ENCODE data around the gene SEC24D.

The SEC24D gene

DNA sequence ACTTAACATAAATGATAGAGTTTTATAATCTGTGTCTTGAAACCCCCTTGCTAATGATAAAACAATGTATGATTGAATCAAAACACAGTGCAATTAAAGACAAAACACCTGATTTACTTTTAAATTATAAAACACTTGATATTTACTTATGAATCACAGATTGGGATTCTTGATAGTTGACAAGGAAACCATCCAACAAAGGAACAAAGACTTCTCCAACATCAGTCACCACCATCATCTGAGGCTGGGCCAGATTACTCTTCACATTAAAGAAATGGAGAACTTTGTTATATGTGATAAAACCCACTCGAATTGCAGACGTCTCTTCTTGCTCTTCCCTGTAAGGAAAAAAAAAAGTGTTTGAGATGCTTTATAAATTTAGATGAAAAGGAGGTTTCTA, 83.4 kb downstream of the SEC24D start:
- no peak overlapping the region for H3K27ac ChIP-seq (ENCODE audit: low read depth, low read length)
- no peaks in the 10 kb centered on the region for H3K9me3 ChIP-seq (ENCODE audit: insufficient read depth, low read length)
- no peaks in the 10 kb centered on the region for H4K20me1 ChIP-seq (ENCODE audit: low read depth, low read length)
- TF ChIP-seq EZH2phosphoT487 (conservative IDR thresholded peaks at IDR 0.05; ENCODE audit: low read length), result no peak
- TF ChIP-seq, protein P1, sequence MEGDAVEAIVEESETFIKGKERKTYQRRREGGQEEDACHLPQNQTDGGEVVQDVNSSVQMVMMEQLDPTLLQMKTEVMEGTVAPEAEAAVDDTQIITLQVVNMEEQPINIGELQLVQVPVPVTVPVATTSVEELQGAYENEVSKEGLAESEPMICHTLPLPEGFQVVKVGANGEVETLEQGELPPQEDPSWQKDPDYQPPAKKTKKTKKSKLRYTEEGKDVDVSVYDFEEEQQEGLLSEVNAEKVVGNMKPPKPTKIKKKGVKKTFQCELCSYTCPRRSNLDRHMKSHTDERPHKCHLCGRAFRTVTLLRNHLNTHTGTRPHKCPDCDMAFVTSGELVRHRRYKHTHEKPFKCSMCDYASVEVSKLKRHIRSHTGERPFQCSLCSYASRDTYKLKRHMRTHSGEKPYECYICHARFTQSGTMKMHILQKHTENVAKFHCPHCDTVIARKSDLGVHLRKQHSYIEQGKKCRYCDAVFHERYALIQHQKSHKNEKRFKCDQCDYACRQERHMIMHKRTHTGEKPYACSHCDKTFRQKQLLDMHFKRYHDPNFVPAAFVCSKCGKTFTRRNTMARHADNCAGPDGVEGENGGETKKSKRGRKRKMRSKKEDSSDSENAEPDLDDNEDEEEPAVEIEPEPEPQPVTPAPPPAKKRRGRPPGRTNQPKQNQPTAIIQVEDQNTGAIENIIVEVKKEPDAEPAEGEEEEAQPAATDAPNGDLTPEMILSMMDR (IDR thresholded peaks at IDR 0.05; ENCODE audit: insufficient read depth, low read length, poor library complexity, severe bottlenecking), result no peak
- no peaks in the 10 kb centered on the region for H3K9me2 ChIP-seq (replicated peaks; ENCODE audit: insufficient read depth, low read length)
- H3K27me3 ChIP-seq (ENCODE audit: low read length), result no peaks in the 10 kb centered on the region
- H3K9ac ChIP-seq (ENCODE audit: low read length), result no peak overlapping the region
- no peaks in the 10 kb centered on the region for H3K79me2 ChIP-seq (ENCODE audit: insufficient read depth, low read length)
- H3K4me2 ChIP-seq (ENCODE audit: low read depth, low read length, poor library complexity, severe bottlenecking), result no peak overlapping the region
- H3K36me3 ChIP-seq (ENCODE audit: low read length), result 0 out of 2 replicates have a peak, but pooled peaks cover 9% of the 10 kb centered on the region
- no peak overlapping the region for H3K4me3 ChIP-seq (ENCODE audit: insufficient read depth, low read length, poor library complexity, severe bottlenecking)
- H2AFZ ChIP-seq (ENCODE audit: low read depth, low read length, severe bottlenecking), result no peak overlapping the region
- H3F3A ChIP-seq (ENCODE audit: insufficient read depth), result peaks cover 1% of the 10 kb centered on the region; the same call in 1 of the 2 replicates

DNA sequence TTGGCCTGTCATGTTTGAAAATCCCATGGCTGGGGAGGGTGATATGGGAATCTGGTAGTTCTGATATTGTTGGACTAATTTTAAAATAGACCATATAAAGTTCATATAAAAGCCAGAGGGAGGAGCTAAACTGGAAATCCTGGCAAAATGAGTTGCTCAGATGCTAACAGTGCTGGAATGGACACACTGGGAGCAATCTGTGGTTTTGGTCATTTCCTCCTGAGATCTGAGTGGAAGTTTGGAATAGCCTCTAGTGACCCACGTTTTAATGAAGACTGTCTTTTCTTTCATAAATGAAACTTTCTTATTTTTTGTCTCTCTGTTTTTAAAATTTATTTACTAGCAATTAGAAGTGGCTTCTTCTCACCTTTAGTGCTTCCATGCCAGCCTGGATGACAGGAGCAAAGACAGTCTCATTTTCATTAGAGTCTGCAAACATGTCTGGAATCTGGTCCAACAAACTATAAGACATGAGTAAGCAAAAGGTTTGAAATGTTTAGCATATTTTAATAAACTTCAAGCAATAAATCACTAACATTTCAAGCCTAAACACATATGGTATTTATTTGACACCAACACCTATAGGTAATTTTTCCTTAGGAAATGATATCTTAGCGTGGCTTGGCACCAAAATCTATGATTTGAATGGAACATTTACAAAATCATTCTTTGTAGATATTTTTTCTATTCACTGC, 84.2 kb downstream of the SEC24D start:
- no peaks in the 10 kb centered on the region for H4K20me1 ChIP-seq (ENCODE audit: low read depth, low read length)
- H3F3A ChIP-seq (ENCODE audit: insufficient read depth), result no peaks in the 10 kb centered on the region
- no peaks in the 10 kb centered on the region for H3K79me2 ChIP-seq (ENCODE audit: insufficient read depth, low read length)
- H3K9me3 ChIP-seq (ENCODE audit: insufficient read depth, low read length), result no peaks in the 10 kb centered on the region
- no peaks in the 10 kb centered on the region for H3K27me3 ChIP-seq (ENCODE audit: low read length)
- no peaks in the 10 kb centered on the region for H3K9me2 ChIP-seq (replicated peaks; ENCODE audit: insufficient read depth, low read length)
- no peak overlapping the region for H3K27ac ChIP-seq (ENCODE audit: low read depth, low read length)
- H2AFZ ChIP-seq (ENCODE audit: low read depth, low read length, severe bottlenecking), result no peak overlapping the region
- TF ChIP-seq, protein P1 (IDR thresholded peaks at IDR 0.05; ENCODE audit: insufficient read depth, low read length, poor library complexity, severe bottlenecking), result no peak
- no peak for TF ChIP-seq EZH2phosphoT487 (conservative IDR thresholded peaks at IDR 0.05; ENCODE audit: low read length)
- no peak overlapping the region for H3K4me2 ChIP-seq (ENCODE audit: low read depth, low read length, poor library complexity, severe bottlenecking)
- no peak overlapping the region for H3K4me3 ChIP-seq (ENCODE audit: insufficient read depth, low read length, poor library complexity, severe bottlenecking)
- no peak overlapping the region for H3K9ac ChIP-seq (ENCODE audit: low read length)
- 0 out of 2 replicates have a peak, but pooled peaks cover 3% of the 10 kb centered on the region for H3K36me3 ChIP-seq (ENCODE audit: low read length)

DNA sequence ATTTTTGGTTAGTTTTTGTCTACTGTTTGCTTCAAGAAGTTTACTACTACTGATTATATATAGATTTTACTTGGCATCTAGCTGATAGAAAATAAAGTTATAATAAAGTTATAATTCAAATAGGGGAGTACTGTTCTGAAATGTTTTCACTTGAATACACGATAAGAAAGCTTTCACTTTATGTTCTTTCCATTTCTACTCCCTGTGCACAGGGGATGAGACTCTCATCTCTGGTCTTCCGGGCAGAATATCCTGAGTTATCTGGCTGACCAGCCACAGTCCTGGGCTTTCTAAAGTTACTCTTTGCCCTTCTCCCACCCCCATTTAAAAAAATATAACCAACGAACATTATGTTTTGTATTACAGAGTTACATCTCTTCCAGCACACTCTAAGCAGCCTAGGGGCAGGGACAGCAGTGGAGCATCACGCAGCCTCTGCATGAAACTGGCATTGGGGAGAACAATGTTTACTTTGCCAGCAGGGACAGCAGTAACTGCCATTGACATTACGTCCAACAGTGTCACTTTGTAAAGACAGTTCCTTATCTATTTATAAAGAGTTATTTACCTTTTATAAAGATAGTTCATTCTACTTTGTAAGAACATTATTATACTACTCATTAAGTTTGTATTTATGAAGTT, 86.5 kb downstream of the SEC24D start:
- no peak overlapping the region for H3K4me2 ChIP-seq (ENCODE audit: low read depth, low read length, poor library complexity, severe bottlenecking)
- no peak overlapping the region for H3K4me3 ChIP-seq (ENCODE audit: insufficient read depth, low read length, poor library complexity, severe bottlenecking)
- H3K9me2 ChIP-seq (replicated peaks; ENCODE audit: insufficient read depth, low read length), result no peaks in the 10 kb centered on the region
- no peaks in the 10 kb centered on the region for H3K9me3 ChIP-seq (ENCODE audit: insufficient read depth, low read length)
- H3K27me3 ChIP-seq (ENCODE audit: low read length), result no peaks in the 10 kb centered on the region
- no peak overlapping the region for H2AFZ ChIP-seq (ENCODE audit: low read depth, low read length, severe bottlenecking)
- no peak overlapping the region for H3K27ac ChIP-seq (ENCODE audit: low read depth, low read length)
- H3K36me3 ChIP-seq (ENCODE audit: low read length), result 0 out of 2 replicates have a peak, but pooled peaks cover 3% of the 10 kb centered on the region
- H4K20me1 ChIP-seq (ENCODE audit: low read depth, low read length), result no peaks in the 10 kb centered on the region
- no peak overlapping the region for H3K9ac ChIP-seq (ENCODE audit: low read length)
- TF ChIP-seq EZH2phosphoT487 (conservative IDR thresholded peaks at IDR 0.05; ENCODE audit: low read length), result no peak
- TF ChIP-seq, protein P1 (IDR thresholded peaks at IDR 0.05; ENCODE audit: insufficient read depth, low read length, poor library complexity, severe bottlenecking), result no peak
- H3F3A ChIP-seq (ENCODE audit: insufficient read depth), result no peaks in the 10 kb centered on the region
- no peaks in the 10 kb centered on the region for H3K79me2 ChIP-seq (ENCODE audit: insufficient read depth, low read length)

All from SU-DHL-6 (cell line).